Measurements from ENCODE around the gene MAPK14.

DNA sequence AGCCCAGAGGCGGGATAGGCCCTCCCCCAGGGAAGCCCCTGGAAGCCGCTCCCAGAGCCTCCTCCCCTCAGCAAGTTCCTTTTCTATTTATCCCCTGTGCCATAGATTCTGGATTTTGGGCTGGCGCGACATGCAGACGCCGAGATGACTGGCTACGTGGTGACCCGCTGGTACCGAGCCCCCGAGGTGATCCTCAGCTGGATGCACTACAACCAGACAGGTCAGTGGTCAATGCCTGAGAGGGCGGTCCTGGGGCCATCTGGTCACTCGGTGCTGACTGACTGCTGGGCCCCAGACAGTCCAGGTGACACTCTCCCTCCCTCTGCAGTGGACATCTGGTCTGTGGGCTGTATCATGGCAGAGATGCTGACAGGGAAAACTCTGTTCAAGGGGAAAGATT is 108.9 kb downstream of the MAPK14 start:
- TF ChIP-seq, protein P1, sequence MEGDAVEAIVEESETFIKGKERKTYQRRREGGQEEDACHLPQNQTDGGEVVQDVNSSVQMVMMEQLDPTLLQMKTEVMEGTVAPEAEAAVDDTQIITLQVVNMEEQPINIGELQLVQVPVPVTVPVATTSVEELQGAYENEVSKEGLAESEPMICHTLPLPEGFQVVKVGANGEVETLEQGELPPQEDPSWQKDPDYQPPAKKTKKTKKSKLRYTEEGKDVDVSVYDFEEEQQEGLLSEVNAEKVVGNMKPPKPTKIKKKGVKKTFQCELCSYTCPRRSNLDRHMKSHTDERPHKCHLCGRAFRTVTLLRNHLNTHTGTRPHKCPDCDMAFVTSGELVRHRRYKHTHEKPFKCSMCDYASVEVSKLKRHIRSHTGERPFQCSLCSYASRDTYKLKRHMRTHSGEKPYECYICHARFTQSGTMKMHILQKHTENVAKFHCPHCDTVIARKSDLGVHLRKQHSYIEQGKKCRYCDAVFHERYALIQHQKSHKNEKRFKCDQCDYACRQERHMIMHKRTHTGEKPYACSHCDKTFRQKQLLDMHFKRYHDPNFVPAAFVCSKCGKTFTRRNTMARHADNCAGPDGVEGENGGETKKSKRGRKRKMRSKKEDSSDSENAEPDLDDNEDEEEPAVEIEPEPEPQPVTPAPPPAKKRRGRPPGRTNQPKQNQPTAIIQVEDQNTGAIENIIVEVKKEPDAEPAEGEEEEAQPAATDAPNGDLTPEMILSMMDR (IDR thresholded peaks at IDR 0.05): no peak
- no peak for TF ChIP-seq POLR2A (IDR thresholded peaks at IDR 0.05)
